GM10248 (cell line): Measurements from ENCODE around the gene DNAH3.
"Not testable (repeated sequence)": the region's sequence is repeated elsewhere in the genome, so short reads cannot be mapped to it uniquely, and the experiment has no call there.

Experiments used
- CTCF ChIA-PET: fragments of 300-600 bp; sonication (Branson Sonifier 250); formaldehyde crosslinking; extraction: SDS; loops from one replicate; lab custom pipeline; 2021; ENCODE audit warnings: antibody characterized with exemption; lab: Yijun Ruan, JAX
- POLR2A ChIA-PET: fragments of 350-650 bp; sonication (Branson Sonifier 250); formaldehyde crosslinking; extraction: SDS; loops from one replicate; lab custom pipeline; 2020; ENCODE audit warnings: antibody characterized with exemption; lab: Yijun Ruan, JAX
- DNase-seq: peaks from one replicate; pipeline ENCODE4 v3.0.0; 2012; ENCODE audit errors: extremely low spot score
- TF ChIP-seq, protein P1 (sequence below): IDR thresholded peaks from 2 replicates; pipeline ENCODE4 v1.5.1; 2012; ENCODE audit warnings: mild to moderate bottlenecking, low read depth; ENCODE audit errors: extremely low read depth, missing control alignments, control extremely low read depth

Gene DNAH3

GRCh38 chr16:21152160-21153030 is 1.7 kb upstream of the DNAH3 start:
- POLR2A ChIA-PET, CTCF ChIA-PET: not testable (repeated sequence)

DNA sequence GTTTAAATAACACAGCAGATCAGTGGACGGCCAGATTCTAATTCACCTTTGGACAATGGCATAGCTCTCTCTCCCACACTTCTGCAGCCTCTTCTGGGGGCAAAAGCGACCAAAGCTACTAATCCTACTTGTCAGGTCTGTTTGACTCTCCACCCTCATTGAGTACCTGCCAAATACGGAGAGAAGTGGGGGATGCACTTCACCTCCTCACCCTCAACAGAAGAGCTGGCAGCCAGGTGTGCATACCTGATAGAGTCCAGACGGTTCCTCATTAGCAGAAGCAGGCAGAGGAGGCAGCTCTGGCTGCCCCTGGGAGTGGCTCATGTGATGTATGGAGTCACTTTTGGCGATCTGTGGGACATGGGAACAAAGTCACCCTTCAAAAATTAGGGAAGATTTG is 4.9 kb downstream of the DNAH3 start:
- no peak for DNase-seq
- ChIA-PET CTCF (interaction anchor here (2.1 kb wide), 1 partner anchor 11 kb away, joined by 7 read pairs; no protein-coding TSS in a partner anchor), POLR2A (interaction anchor here (0.6 kb wide), 1 partner anchor 88 kb away, joined by 3 read pairs; no protein-coding TSS in a partner anchor)
- TF ChIP-seq, protein P1, sequence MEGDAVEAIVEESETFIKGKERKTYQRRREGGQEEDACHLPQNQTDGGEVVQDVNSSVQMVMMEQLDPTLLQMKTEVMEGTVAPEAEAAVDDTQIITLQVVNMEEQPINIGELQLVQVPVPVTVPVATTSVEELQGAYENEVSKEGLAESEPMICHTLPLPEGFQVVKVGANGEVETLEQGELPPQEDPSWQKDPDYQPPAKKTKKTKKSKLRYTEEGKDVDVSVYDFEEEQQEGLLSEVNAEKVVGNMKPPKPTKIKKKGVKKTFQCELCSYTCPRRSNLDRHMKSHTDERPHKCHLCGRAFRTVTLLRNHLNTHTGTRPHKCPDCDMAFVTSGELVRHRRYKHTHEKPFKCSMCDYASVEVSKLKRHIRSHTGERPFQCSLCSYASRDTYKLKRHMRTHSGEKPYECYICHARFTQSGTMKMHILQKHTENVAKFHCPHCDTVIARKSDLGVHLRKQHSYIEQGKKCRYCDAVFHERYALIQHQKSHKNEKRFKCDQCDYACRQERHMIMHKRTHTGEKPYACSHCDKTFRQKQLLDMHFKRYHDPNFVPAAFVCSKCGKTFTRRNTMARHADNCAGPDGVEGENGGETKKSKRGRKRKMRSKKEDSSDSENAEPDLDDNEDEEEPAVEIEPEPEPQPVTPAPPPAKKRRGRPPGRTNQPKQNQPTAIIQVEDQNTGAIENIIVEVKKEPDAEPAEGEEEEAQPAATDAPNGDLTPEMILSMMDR, result no peak

More at GRCh38 chr16:21152160-21153030, 1.7 kb upstream of the DNAH3 start:
- not testable (repeated sequence) for DNase-seq

GRCh38 chr16:21134053-21134452 is 16.6 kb downstream of the DNAH3 start:
- ChIA-PET POLR2A (no interaction called here), CTCF (no interaction called here)
- TF ChIP-seq, protein P1, result no peak
- no peak for DNase-seq

DNA sequence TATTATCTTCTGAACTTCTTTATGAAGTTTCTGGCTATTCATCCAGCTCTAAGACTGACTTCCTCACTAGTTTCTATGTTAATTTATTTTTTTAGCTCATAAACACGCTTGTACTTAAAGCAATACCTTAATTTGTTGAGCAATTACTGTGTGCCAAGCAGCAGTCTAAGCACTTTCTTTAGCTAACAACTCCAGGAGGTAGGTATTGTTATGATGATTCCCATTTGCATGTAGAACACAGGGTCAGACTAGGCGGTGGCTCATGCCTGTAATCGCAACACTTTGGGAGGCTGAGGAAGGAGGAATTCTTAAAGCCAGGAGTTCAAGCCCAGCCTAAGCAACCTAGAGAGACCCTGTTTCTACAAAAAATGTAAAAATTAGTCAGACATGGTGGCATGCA is 19.8 kb downstream of the DNAH3 start:
- ChIA-PET CTCF (no interaction called here), POLR2A (no interaction called here)
- TF ChIP-seq, protein P1, result no peak
- no peak for DNase-seq

- POLR2A ChIA-PET, result no interaction called here
- CTCF ChIA-PET, result no interaction called here
- TF ChIP-seq, protein P1, result no peak
- no peak for DNase-seq
These were observed 21.7 kb downstream of the DNAH3 start for GRCh38 chr16:21128991-21129390.

- DNase-seq, result no peak
- TF ChIP-seq, protein P1, result no peak
- ChIA-PET POLR2A (no interaction called here), CTCF (interaction anchor here (1.6 kb wide), 1 partner anchor 43 kb away, joined by 3 read pairs; no protein-coding TSS in a partner anchor)
These were observed 24.1 kb downstream of the DNAH3 start for GRCh38 chr16:21126518-21126917.

DNA sequence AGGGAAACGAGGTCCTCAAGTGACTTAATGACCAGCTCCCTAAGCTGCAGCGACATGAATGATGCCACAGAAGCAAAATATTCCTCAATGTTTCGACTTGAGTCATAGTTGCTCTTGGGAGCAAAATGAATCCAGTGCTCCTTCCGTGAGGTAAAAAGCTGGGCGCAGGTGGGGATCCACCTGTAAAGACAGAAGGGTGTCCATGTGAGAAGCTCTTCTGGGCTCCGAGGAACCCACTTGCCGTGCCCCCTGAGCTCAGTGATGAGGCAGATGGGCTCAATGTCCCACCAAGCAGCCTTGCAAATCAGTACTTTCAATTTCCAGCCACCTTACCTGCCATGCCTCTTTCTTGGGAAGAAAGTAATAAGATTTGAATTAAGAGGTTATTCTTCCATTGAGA is 25.5 kb downstream of the DNAH3 start:
- CTCF ChIA-PET, result no interaction called here
- TF ChIP-seq, protein P1, result no peak
- no peak for DNase-seq
- POLR2A ChIA-PET, result no interaction called here
